Measurements from ENCODE around the gene TTC28.

DNA sequence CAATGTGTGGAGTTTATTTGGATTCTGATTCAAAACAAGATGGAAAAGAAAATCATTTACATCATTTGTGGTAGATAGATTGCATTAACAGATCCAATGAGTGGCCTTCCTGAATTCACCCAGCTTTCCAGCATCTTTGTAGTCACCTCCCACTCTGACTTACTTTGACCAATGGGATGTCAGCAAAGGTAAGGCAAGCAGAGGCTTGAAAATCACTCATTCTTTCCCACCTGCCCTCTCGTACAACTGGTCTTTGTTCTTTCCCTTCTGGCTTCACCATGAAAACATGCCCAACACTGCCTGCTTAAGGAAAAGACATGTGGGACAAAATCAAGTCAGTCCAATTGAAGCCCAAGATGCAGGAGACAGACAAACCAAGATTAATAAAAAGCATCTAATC lies 202.1 kb downstream of the TTC28 start:
- TF ChIP-seq, protein P1, sequence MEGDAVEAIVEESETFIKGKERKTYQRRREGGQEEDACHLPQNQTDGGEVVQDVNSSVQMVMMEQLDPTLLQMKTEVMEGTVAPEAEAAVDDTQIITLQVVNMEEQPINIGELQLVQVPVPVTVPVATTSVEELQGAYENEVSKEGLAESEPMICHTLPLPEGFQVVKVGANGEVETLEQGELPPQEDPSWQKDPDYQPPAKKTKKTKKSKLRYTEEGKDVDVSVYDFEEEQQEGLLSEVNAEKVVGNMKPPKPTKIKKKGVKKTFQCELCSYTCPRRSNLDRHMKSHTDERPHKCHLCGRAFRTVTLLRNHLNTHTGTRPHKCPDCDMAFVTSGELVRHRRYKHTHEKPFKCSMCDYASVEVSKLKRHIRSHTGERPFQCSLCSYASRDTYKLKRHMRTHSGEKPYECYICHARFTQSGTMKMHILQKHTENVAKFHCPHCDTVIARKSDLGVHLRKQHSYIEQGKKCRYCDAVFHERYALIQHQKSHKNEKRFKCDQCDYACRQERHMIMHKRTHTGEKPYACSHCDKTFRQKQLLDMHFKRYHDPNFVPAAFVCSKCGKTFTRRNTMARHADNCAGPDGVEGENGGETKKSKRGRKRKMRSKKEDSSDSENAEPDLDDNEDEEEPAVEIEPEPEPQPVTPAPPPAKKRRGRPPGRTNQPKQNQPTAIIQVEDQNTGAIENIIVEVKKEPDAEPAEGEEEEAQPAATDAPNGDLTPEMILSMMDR (conservative IDR thresholded peaks at IDR 0.05 in 1 of 2, IDR thresholded peaks at IDR 0.05 in 1 of 2; ENCODE audit: low read depth in 1 of 2, low read length in 2 of 2): no peak
- no peak for TF ChIP-seq EZH2 (IDR thresholded peaks at IDR 0.05; ENCODE audit: low read length, missing control alignments)
